Left forelimb (tissue), 1 donor: Measurements from ENCODE around the gene AKAP8L.
A peak's percentile ranks its signal among the peaks of the same experiment; 100 is the strongest.
"Not testable (repeated sequence)": the region's sequence is repeated elsewhere in the genome, so short reads cannot be mapped to it uniquely, and the experiment has no call there.

Experiments
- DNase-seq: peaks from one replicate; pipeline ENCODE4 v3.0.0-alpha.2; 2018; ENCODE audit warnings: low spot score

Gene AKAP8L

DNA sequence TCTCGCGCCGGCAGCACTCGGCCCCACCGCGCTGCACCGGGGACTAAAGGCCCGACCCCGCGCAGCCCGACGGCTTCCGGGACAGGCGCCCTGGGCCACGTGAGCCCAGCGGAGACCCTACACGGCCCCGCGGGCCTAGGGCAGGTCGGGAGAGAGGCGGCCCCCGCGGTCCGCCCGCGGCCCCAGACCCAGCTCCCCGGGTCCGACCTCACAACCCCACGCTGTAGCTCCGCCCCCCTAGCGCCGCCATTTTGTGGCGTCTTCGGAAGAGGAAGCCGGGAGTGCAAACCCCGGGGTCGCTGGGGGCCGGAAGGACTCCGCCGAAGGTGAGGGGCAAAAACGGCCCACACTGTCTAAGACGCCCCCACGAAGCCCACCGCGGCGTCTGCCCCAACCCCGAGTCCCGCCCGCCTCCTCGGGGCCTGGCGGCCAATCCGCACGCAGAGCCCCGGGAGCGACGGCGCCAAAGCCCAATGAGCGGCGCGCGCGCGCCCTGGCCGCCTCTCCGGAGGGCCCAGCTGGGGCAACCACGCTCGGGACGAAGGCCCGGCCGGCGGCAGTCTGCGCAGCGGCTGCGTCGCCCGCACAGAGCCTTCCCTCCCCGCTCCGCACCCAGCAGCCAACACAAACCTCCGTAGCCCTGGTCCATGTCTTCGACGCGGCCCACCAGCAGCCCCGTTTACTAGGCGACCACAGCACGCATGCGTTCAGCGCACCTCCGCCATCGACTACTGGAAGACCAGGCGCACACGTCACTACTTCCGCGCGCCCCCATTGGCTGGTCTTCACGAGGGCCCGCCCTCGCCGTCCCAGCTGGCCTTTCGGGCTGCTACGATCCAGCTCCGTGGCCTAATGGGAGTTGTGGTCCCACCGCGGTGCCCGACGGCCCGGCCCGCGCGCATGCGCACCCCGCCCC lies 39.4 kb downstream of the AKAP8L start, which contains the start of gene AKAP8:
Gene AKAP8, minus strand, starts transcription at position 705 of the 916 bp plus-strand sequence. Its CDS starts 56 bp downstream, at position 649.
- peak; percentile 99 for DNase-seq

DNA sequence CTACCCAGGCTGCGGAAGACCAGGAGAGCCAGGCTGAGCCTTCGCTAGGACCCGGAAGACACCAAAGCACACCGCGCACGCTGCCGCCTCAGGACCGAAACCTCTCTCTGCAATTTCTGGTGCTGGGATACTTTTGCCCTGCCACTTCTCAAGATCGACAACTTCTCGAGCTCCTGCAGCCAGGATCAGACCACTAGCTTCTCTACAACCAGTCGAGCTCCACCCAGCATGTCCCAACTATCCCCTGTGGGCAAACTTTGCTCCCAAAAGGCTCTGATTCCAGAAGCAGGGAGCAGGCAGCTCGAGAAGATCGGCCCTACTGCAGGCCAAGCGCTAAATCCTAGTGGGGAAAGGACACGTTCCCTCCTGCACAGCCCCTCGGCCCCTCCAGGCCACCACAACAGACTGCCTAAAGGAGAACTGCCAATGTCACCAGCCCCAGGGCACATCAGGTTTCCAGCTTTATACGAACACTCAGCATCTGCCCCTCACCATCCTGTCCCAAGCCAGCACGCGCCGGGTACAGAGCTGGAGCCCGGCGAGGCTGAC lies 40.2 kb downstream of the AKAP8L start:
- no peak for DNase-seq

DNA sequence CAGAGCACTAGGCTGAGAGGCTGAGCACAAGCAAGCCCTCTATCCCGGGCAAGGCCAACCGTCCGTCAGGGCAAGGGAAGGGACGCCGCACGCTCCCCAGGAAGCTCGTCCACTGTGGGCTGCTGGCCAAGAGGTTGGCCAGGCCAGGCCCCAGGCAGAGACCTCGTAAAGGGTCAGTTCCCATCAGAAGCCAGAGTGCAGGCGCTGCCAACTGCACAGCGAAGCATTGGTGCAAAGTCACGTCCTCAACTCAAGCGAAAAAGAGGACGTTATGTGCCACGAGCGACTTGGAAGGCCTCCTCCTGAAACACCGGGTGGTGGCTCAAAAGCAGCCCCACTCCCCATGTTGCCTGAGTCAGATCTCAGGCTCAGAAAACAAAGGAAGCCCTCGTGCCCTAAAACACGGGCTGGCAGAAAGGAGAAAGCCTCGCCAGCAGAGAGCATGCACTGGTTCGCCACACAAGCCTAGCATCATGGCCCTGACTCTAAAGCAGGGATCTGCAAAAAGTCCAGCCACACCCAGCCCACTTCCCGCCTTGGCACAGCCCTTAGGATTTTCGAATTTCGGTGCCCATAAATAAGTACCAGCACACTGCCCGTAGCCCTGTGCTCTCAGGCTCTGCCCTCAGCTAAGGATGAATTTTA lies 43.9 kb downstream of the AKAP8L start:
- DNase-seq = no peak

DNA sequence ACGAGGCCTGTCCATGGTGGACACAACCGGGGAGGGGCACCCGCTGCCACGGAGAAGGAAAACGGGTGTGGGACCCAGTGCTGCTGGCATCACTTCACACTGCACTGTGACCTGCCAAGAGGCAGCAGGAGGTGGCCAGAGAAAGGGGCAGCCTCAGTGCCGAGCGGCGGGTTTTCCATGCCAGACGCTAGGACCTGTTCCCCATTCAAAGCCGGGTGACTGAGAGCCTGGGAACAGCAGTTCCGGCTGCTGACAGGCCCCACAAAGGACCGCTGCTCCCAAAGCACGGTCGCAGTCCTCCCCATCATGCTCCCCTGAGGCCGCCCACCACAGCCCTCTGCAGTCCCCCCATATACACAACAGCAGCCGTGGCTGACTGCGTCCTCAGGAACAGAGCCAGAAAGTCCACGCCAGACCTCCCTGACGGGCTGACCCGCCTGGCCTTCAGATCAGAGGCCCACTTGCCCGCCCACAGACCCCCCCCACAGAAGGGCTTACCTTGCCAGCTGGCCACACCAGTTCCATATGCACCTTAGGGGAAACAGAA lies 44.6 kb downstream of the AKAP8L start:
- DNase-seq = no peak

DNA sequence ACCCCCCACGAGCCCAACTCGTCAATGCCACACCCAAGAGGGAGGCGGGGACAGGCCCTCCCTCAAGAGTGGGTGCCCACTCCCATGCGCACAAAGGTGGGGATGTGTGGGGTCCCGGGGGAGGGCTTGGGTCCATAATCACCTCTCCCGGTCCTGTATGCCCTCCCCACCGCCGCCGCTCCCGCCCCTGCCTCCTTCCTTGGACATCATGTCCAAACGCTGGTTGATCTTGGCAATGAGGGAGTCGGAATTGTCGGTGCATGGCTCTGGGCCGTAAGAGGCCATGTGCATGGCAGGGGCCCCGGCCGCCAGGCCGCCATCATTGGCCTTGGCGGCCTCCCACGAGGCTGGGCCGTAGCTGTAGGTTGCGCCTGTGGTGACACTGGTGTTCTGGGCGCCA lies 45.1 kb downstream of the AKAP8L start:
- no peak for DNase-seq

DNA sequence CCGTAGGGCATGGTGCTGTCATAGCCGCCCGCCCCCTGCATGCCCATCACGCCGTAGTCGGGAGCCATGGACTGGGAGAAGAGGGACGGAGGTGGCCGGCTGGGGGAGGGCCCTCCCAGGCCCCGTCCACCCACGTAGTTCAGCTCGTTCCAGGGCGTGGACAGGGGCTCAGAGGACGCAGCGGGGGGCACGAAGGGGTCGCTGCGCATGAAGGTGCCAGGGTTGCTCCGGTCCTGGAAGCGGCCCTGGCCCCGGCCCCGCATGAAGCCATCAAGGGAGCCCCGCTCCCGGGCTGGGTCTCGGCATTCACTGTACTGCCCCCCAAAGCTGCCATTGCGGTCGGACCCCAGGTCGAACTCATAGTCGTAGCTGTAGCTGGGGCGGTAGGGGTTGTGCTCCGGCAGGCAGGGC lies 45.9 kb downstream of the AKAP8L start:
- DNase-seq = no peak

DNA sequence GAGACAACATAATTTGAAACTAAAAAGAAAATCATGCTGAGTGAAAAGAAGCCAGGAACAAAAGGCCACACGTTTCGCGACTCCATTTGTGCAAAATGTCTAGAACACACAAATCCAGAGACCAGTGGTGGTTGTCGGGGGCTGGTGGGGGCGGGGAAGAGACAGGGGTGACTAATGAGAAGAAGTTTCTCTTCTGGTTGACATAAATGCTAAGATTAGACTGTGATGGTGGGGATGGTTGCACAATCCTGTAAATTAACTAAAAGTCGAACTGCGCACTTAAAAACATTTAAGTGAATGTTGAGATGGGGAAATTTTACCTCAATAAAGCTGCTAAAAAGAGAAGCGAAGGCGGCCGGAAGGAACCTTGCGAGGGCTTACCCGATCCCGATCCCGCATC lies 46.3 kb downstream of the AKAP8L start:
- no peak for DNase-seq

DNA sequence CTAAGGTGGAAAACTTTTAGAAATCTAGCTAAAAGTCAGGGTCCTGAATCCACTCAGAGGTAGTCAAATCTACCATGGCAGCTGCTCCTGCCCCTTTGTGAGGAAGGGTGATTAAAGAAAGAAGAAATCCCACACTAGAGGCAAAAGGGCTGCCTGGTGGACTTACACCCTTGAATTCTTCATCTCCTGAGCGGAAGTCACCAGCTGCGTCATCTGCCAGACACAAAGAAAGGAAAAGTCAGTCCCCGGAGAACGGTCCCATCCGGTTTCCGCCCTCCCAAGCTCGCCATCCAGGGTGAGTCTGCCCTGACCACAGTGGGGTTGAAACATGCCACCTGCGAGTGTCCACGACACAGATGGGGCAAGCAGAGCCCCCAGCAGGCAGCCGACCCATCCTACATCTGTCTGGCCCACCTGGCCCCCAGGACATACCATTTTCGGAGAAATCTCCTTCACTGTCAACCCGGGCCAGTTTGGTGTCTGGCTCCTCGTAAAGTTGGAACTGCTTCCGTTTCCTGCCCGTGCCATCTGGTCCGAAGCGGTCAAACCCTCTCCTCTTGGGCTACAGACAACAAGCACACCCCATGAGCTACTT lies 46.9 kb downstream of the AKAP8L start:
- DNase-seq = no peak

DNA sequence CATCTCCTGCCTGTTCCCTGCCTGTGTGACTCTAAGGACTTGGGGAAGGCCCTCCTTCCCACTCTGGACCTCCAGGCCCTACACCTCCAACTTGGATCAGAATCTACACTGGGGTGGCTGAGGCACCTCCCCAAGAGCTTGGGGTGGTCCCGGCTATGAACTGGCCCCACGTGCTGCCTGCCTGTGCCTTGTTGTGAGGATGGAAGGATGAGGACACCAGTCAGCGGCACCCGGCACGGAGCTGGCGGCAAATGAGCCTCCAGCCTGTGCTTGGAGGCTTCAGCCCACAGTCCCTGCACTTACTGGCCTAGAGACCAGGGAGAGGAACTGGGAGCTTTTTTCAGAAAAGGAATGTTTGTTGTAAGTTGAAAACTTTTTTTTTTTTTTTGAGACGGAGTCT lies 47.7 kb downstream of the AKAP8L start:
- no peak for DNase-seq

DNA sequence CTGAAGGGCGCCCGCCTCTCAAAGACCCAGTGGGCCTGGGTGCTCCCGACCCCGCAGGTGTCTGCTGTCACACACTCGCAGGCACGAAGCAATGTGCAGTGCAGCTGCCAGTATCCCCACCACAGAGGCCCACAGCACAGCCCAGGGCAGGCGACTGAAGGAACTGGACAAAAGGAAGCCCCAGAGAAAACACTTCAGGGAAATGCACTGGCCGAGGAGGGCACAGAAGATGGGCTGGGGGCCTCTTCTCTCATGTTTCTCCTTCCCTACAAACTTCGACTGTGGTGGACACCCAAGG lies 49.2 kb downstream of the AKAP8L start:
- DNase-seq = no peak

DNA sequence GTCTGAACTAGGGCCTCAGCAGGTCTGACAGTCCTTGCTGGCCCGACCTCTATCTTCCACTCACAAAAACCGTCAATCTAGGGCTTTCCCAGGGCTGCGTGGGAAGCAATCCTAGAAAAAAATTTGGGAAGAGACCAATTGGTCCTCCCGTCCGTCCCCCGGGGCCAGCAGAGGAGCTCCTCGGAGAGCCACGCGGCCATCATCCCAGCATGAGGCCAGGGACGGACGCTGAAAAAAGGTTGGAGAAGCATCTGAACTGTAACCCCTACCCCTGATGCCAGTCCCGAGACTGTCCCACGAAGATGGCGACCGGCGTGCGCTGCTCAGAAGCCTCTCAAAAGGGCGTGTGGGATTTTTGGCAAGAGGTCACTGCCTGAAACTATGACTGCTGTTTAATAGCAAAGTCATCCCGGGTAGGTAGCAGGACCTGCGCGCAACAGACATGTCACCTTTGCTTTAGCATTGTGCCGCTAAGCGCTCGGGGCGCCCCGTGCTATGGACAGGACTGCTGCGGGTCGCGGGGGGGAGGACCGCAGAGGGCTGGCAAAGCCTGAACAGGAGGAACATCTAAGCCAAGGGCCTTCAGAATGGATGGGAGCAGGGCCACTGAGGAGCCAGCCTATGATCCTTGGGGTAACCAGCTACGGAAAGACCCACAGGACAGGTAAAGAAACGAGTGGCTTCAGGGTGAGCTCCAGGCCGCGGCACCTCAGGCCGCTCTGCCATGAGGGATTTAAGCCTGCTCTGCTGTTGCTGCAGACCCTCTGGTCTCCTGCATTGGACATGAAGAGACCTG lies 49.8 kb downstream of the AKAP8L start:
- DNase-seq = no peak

DNA sequence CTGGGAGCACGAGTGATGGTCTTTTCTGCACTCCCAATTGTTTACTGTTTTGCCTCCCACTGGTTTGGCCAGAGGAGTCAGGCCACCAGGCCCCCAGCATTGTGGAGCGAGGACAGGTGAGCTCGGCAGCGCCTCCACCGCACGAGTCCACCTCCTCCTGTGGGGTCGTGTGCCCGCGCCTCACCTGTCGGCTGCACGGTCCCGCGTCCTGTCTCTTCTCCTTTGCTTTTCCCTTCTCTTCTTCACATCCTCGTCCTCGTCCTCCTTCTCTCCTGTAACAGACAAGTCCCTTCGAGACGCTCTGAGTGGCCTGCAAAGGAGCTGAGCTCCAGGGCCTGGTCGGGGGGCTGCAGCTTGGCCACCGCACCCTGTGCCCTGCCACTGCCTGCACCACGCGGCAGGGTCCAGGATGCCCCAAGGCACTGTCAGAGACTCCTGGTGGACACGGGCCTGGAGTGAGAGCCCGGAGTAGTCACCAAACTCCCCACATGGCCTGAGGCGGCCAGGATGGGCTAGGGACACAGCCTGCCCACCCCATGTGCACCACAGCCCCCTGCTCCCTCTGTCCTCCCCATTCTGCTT lies 50.6 kb downstream of the AKAP8L start:
- no peak for DNase-seq

DNA sequence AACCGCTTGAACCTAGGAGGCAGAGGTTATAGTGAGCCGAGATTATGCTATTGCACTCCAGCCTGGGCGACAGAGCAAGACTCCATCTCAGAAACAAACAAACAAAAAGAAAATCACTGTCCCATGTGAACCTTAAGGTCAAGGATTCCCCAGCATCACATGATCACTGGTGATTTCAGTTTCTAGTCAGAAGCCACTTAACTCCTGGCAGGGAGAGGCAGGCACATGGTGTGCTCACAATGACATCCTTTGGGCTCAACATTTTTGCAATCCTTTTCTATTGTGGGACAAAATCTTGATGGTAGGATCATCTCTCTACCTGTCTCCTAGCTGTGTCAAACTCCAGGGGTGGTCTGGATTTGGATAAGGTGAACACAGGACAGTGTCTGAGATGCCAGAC lies 51.3 kb downstream of the AKAP8L start:
- DNase-seq = no peak

DNA sequence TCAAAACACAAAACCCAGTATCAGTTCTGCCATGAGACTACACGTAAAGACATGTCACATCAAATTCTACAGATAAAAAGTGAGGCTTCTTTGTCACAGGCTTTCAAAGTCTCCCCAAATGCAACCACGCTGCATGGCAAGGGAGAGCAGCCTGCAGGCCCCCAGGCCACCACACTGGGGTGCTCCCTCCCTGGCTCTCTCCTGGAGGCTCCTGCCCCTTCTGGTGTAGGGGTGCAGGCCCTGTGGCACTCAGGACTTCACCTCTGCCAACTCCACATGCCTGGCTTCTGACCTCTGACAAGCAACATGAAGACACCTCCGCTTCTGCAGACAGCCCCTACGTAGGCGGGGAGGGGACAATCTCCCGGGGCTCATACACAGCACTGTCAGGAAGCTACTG lies 53.5 kb downstream of the AKAP8L start:
- no peak for DNase-seq

DNA sequence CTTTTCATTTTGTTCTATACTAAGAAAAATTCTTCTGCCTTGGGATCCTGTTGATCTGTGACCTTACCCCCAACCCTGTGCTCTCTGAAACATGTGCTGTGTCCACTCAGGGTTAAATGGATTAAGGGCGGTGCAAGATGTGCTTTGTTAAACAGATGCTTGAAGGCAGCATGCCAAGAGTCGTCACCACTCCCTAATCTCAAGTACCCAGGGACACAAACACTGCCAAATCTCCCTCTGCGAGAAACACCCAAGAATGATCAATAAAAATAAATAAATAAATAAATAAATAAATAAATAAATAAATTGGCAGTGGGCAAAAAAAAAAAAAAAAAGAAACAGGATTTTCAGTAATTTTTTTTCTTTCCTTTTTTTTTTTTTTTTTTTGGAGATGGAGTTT lies 55.0 kb downstream of the AKAP8L start:
- not testable (repeated sequence) for DNase-seq

DNA sequence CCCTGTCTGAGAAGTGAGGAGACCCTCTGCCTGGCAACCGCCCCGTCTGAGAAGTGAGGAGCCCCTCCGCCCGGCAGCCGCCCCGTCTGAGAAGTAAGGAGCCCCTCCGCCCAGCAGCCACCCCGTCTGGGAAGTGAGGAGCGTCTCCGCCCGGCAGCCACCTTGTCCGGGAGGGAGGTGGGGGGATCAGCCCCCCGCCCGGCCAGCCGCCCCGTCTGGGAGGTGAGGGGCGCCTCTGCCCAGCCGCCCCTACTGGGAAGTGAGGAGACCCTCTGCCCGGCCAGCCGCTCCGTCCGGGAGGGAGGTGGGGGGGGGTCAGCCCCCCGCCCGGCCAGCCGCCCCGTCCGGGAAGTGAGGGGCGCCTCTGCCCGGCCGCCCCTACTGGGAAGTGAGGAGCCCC lies 55.7 kb downstream of the AKAP8L start:
- not testable (repeated sequence) for DNase-seq

DNA sequence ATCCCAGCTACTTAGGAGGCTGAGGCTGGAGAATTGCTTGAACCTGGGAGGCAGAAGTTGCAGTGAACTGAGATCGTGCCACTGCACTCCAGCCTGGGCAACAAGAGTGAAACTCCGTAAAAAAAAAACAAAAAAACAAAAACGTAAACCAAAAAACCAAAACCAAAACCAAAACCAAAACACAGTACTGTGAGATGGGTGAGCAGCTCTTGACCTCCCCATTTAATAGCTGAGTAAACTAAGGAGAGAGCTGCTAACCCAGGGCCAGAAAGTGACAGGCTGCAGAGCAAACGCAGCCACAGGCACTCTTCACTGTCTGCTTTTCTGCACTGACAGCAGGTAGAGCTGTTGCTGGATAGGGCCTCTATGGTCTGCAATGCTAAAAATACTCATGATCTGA lies 58.8 kb downstream of the AKAP8L start:
- not testable (repeated sequence) for DNase-seq

DNA sequence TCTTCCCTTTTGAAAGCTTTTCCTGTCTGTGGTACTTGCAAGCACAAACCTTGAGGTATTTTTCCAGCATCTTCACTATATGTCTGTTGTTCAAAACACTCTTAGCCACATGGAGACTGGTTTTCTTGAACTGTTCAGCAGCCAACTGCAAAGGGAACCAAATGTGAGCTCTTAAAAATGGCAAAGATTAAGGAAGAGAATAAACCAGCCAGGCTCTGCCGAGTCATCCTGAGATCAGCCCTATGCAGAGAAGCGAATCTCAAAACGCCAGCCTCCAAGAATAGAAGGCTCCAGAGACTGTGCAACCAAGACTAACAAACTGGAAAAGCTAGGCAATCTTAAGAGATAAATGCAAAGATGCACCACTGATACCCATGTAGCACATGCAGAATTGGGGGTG lies 59.9 kb downstream of the AKAP8L start:
- DNase-seq = no peak

DNA sequence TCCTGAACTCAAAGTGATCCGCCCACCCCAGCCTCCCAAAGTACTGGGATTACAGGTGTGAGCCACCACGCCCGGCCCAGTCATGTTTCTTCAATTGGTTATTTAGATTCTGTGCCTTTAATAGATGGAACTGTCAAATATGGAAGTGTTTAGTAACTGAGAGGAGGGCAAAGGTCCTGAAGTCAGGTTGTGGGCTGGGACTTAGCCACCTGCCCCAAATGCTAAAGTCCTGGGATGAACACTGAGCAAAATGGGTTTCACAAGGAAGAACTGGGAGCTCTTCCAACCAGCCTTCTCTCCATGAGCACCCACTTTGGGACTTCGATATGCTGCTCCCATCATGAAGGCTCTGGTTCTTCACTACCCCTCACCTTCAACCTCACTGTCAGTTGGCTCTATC lies 60.9 kb downstream of the AKAP8L start:
- no peak for DNase-seq

DNA sequence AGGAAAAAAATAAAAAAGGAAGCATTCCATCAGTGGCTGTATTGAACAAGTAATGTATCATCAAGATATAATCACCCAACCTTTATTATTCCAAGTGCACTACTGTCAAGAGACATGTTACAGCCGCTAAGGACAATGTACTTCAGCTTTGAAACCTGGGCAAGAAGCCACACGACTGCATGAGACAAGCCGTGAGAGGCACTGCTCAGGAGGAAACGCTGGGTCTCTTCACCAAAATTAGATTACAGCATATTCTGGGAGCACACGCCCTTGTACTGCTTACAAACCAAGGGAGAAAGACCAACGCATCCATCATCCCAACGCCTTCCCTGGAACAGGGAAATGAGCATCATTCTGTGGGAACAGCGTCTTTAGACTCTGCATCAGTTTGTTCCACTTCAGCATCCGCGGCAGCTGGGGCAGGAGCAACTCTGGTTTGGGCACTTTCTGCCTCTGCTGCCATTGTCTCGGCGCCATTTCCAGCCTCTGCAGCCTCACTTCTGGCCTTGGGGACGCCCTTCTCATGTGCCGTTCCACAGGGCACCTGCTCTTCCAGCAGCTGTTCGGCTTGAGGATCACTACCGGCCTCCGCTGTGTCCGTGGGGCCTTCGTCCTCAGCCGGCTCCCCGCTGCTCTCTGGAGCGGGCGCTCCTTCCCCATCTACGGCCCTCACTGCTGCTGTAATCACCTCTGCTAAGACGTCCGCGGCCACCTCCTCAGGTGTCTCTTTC lies 64.1 kb downstream of the AKAP8L start:
- DNase-seq = no peak

DNA sequence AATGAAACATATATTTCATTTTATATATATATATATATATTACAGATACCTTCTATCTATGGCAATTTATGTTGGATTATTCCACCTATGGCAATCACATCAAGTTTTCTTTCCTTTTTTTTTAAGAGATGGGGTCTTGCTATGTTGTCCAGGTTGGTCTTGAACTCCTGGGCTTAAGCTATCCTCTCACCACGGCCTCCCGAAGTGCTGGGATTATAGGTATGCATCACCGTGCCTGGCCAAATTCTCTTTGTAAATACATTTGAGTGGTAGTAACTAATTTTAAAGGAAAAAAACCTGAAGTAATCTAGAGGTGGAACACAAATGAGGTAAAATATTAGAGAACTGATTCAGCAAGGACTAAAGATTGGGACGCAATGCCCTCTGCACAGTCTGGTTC lies 64.9 kb downstream of the AKAP8L start:
- no peak for DNase-seq
